Heart left ventricle (tissue), 16 donors: ENCODE data around the gene FBLN2. TPM values are rescaled to one million over a fixed set of nuclear protein-coding genes. Genes with fewer than 3 reads are reported as not detected.
"Not testable (repeated sequence)": the region's sequence is repeated elsewhere in the genome, so short reads cannot be mapped to it uniquely, and the experiment has no call there.

ENCODE experiments used
- ATAC-seq, 4 donors: fragments of 200-7000 bp; cut with Tn5 transposase; one replicate each; pipeline ENCODE4 v1.9.1; 2020 to 2022; ENCODE audit warnings: moderate library complexity in 4 of 4, mild to moderate bottlenecking in 3 of 4, moderate number of reproducible peaks in 1 of 4
- DNase-seq, 5 donors: peaks; one replicate each; pipeline ENCODE4 v3.0.0-alpha.2; 2020
- H3K27ac ChIP-seq, 12 donors: fragments of 200-600 bp; sonication (generic) in 4 of 12; one replicate each; pipeline versions ENCODE4 v1.5.0 to v1.8.0; 2016 to 2022; ENCODE audit warnings: mild to moderate bottlenecking in 2 of 12
- H3K27me3 ChIP-seq, 9 donors: fragments of 200-600 bp; sonication (generic) in 2 of 9; one replicate each; pipeline versions ENCODE4 v1.5.1 to v1.8.0; 2016 to 2022; ENCODE audit warnings: mild to moderate bottlenecking in 3 of 9
- H3K36me3 ChIP-seq, 9 donors: fragments of 200-600 bp; sonication (generic) in 2 of 9; one replicate each; pipeline versions ENCODE4 v1.5.0 to v1.8.0; 2018 to 2022; ENCODE audit warnings: mild to moderate bottlenecking in 2 of 9
- H3K4me1 ChIP-seq, 12 donors: fragments of 200-600 bp; sonication (generic) in 4 of 12; one replicate each; pipeline versions ENCODE4 v1.5.0 to v1.8.0; 2016 to 2022; ENCODE audit warnings: mild to moderate bottlenecking in 3 of 12
- H3K4me3 ChIP-seq, 12 donors: fragments of 200-600 bp; sonication (generic) in 4 of 12; one replicate each; pipeline versions ENCODE4 v1.5.0 to v1.8.0; 2017 to 2022; ENCODE audit warnings: mild to moderate bottlenecking in 9 of 12, moderate library complexity in 4 of 12
- H3K9me3 ChIP-seq, 12 donors: fragments of 200-600 bp; sonication (generic) in 4 of 12; one replicate each; pipeline versions ENCODE4 v1.5.0 to v1.8.0; 2016 to 2022; ENCODE audit warnings: mild to moderate bottlenecking in 1 of 12
- CTCF ChIP-seq, 12 donors: fragments of 200-600 bp; sonication (generic) in 4 of 12; IDR thresholded peaks; one replicate each; pipeline versions ENCODE4 v1.5.0 to v1.8.0; 2018 to 2022; ENCODE audit warnings: antibody characterized with exemption in 12 of 12, mild to moderate bottlenecking in 5 of 12
- POLR2A ChIP-seq, 2 donors: fragments of 450-650 bp; IDR thresholded peaks; one replicate each; pipeline ENCODE4 v1.6.1; 2017; ENCODE audit warnings: antibody characterized with exemption in 2 of 2, mild to moderate bottlenecking in 2 of 2, moderate library complexity in 2 of 2
- WGBS, 4 donors: extraction: QIAGEN DNeasy Blood & Tissue Kit in 2 of 4; methylation state at CpG; one replicate each; pipeline versions ENCODE4 v1.1.5 to v1.1.7; 2013 to 2018; 5-methylcytosine and 5-hydroxymethylcytosine counted together
- intact Hi-C, 10 donors: fragments of 100-400 bp; cut with DNase I; formaldehyde crosslinking; loops; one replicate each; pipeline versions ENCODE4 v1.11.1 to v1.14.2; 2022
- polyA plus RNA-seq, 2 donors: library from polyadenylated mRNA; stranded (reverse); fragments of 200-250 nt; gene quantifications; one replicate each; pipeline ENCODE4 v1.2.3, GENCODE V29; 2013
- total RNA-seq, 9 donors: library from RNA; depleted of rRNA in 2 of 9; stranded (reverse); fragments of >200 nt in 2 of 9; fragmentation: NEBNext Ultra II Directional in 3 of 9; extraction: Animal tissue kit (Norgen Biotek cat#: 25700) in 3 of 9; gene quantifications; one replicate each; pipeline versions ENCODE4 v1.1.0 to v1.2.4, GENCODE V29; 2016 to 2023
- donor health status: ischemic (EF 13 %, LVEDD 7.1; RV severe dilation, severe dysfunction).
- donor health status: healthy with polysubstance abuse.
- donor health status: DM: no; HTN: yes; CAD: no.
- donor health status: DM: no; HTN: no; CAD: no.
- donor health status: ischemic (EF 25% LVEDD 6.9; RV normal size, moderate dysfunction).
- donor health status: ischemic (EF 25% LVEDD 5.7; RV mildly dilated, moderate dysfunction).
- donor health status: healthy.
- donor health status: DM: yes; HTN: yes; CAD: no.
- donor health status: ischemic (EF 35%, LVEDD 5.7; RV mildly dilated, moderate dysfunction).
- donor health status: nonischemic (EF 11% LVEDD 7.7; RV severe dilation, severe dysfunction).
- donor health status: DM: yes; HTN: yes; CAD: no.
- donor health status: PGD.
- donor health status: ischemic (EF 29% LVEDD 5.4; RV normal size, mild dysfunction).
- donor health status: nonischemic (EF 23%, LVEDD 6.1; RV moderate dilation, normal function).

The FBLN2 gene
- total and polyA plus RNA-seq, 11 donors = 16.5 to 118 (median 42.7) TPM

DNA sequence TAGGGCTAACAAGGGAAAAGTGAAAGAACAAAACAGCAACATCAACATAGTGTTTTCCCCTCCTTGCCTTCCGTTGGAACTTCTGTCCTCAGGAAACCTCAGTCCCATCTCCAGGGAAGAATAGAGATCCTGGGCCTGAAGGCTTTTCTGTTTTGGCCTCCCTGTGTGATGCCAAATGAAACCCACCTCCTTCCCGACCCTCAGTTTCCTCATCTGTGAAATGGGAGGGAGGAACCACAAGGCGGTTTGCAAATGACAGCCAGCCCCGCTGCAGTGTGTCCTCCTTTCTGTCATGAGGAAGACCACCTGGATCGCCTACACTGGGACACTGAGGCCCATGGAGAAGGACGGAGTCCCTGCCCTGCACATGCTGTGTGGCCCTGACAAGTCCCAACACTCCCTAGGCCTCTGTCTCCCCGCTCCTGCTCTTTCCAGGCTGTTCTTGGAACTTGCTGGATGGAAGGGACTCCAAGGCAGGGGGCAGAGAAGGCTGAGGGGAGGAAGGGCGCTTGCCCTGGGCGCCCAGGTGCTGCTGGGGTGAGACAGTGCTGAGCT lies 28.5 kb upstream of the FBLN2 start:
- no peaks in the 10 kb centered on the region for H3K9me3 ChIP-seq
- H3K4me3 ChIP-seq = no peak overlapping the region
- H3K4me1 ChIP-seq = peaks cover 3 to 44% (median 32%) of the 10 kb centered on the region in 12 donors
- TF ChIP-seq CTCF (IDR thresholded peaks at IDR 0.05) (no peak), POLR2A (IDR thresholded peaks at IDR 0.05) (no peak)
- ATAC-seq = no peak
- WGBS, 4 donors = 94 to 95% (median 95%) methylated on average over 9 of the region's 9 CpGs
- no peaks in the 10 kb centered on the region for H3K36me3 ChIP-seq
- no peak overlapping the region for H3K27ac ChIP-seq
- intact Hi-C loops = no loop called here
- DNase-seq = peak in 1 of 5 donors; percentile 23
- no peaks in the 10 kb centered on the region for H3K27me3 ChIP-seq

- ATAC-seq = no peak
- Histone ChIP-seq H3K36me3 (no peaks in the 10 kb centered on the region), H3K4me1 (peaks cover under 1 to 44% (median 31%) of the 10 kb centered on the region in 12 donors), H3K9me3 (no peaks in the 10 kb centered on the region), H3K27ac (no peak overlapping the region), H3K27me3 (no peaks in the 10 kb centered on the region), H3K4me3 (no peak overlapping the region)
- no peak for DNase-seq
- WGBS, 4 donors = 64 to 66% (median 65%) methylated on average over 6 of the region's 6 CpGs
- TF ChIP-seq POLR2A (IDR thresholded peaks at IDR 0.05) = no peak
- no peak for TF ChIP-seq CTCF (IDR thresholded peaks at IDR 0.05)
- intact Hi-C loops = no loop called here
These were observed 27.6 kb upstream of the FBLN2 start for GRCh38 chr3:13521309-13521708.

GRCh38 chr3:13521749-13522148 lies 27.2 kb upstream of the FBLN2 start:
- intact Hi-C loops, DNase-seq, H3K27me3 ChIP-seq, H3K4me3 ChIP-seq, H3K36me3 ChIP-seq, H3K27ac ChIP-seq, ATAC-seq, H3K9me3 ChIP-seq: not testable (repeated sequence)
- H3K4me1 ChIP-seq = peaks cover 0 to 44% (median 28%) of the 10 kb centered on the region in 12 donors
- WGBS, 4 donors = 87 to 100% (median 96%) methylated on average over 2 of the region's 2 CpGs

DNA sequence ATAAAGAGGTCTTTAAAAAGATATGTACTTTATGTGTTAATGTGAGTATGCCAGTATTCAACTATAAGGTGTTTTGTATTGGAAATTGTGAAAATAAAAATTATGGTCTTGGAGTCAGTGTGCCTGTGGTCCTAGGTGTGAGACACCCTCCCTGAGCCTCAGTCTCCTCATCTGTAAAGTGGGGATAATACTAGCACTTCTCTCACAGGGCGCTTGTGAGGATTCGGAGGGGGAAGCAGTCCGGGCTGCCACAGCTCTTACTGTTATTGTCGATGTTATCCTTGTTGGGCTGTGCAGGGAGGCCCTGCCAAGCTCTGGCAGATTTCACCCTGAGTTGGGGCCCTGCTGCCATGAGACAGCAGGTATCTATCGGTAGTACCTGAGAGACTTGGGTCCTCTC lies 26.7 kb upstream of the FBLN2 start:
- intact Hi-C loops = no loop called here
- WGBS, 4 donors = 92 to 97% (median 94%) methylated on average over 5 of the region's 5 CpGs
- no peaks in the 10 kb centered on the region for H3K36me3 ChIP-seq
- no peak for DNase-seq
- ATAC-seq = no peak
- H3K27ac ChIP-seq = no peak overlapping the region
- TF ChIP-seq CTCF (IDR thresholded peaks at IDR 0.05) = no peak
- H3K9me3 ChIP-seq = no peaks in the 10 kb centered on the region
- no peaks in the 10 kb centered on the region for H3K27me3 ChIP-seq
- peaks cover 0 to 40% (median 23%) of the 10 kb centered on the region in 12 donors for H3K4me1 ChIP-seq
- H3K4me3 ChIP-seq = no peak overlapping the region
